Measurements from ENCODE around the gene RGMB. TPM values are rescaled to one million over a fixed set of nuclear protein-coding genes. Genes with fewer than 3 reads are reported as not detected.
A peak's percentile ranks its signal among the peaks of the same experiment; 100 is the strongest.

RGMB gene
- total and polyA plus RNA-seq, 12 donors = 1.7 to 16.6 (median 13.6) TPM

DNA sequence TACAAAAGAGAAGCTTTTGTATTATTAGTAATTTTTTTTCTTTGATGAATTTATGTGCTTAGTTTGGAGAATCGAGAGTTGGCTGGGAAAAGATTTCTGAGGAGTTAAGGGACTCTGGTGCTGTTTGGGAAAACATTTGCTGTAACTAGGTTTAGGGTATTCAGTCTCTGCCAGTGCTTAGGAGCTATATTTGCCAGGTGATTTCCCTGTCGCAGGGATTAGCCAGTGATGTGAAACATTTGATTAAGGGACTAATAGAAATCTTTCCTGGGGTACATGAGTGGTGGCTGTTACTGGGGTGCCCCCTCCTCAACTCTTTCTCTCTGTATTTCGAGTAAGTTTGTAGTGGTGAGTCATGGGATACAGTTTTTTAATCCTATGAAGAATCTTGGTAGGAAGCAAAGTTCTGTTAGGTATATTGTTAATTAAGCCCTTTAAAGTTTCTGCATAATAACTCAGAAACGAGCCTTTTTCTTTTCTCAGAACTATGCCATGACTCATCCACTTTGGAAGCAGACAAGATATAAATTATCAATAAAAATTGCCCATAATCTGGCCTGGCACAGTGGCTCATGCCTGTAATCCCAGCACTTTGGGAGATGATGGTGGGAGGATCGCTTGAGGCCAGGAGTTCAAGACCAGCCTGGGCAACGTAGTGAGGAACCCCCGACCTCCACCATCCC, 18.6 kb downstream of the RGMB start:
- 72 to 73% methylated on average over 7 of the region's 7 CpGs for WGBS, 2 donors
- DNase-seq (no peak), ATAC-seq (no peak)
- TF ChIP-seq, protein P1, sequence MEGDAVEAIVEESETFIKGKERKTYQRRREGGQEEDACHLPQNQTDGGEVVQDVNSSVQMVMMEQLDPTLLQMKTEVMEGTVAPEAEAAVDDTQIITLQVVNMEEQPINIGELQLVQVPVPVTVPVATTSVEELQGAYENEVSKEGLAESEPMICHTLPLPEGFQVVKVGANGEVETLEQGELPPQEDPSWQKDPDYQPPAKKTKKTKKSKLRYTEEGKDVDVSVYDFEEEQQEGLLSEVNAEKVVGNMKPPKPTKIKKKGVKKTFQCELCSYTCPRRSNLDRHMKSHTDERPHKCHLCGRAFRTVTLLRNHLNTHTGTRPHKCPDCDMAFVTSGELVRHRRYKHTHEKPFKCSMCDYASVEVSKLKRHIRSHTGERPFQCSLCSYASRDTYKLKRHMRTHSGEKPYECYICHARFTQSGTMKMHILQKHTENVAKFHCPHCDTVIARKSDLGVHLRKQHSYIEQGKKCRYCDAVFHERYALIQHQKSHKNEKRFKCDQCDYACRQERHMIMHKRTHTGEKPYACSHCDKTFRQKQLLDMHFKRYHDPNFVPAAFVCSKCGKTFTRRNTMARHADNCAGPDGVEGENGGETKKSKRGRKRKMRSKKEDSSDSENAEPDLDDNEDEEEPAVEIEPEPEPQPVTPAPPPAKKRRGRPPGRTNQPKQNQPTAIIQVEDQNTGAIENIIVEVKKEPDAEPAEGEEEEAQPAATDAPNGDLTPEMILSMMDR (IDR thresholded peaks at IDR 0.05) = no peak
- Histone ChIP-seq H3K4me3 (no peak overlapping the region), H3K9me3 (no peaks in the 10 kb centered on the region), H3K27me3 (no peaks in the 10 kb centered on the region), H3K27ac (peak overlapping the region in 3 of 10 donors; percentile 7 to 26 (median 13)), H3K36me3 (peaks cover 0 to 27% (median 0%) of the 10 kb centered on the region in 9 donors), H3K4me1 (peaks cover 6 to 62% (median 24%) of the 10 kb centered on the region in 9 donors)
- intact Hi-C loops (cut with DNase I) = loop anchor here in 2 of 10 donors (10.0 kb wide), 1 partner anchor 1567 kb away; no protein-coding TSS in a partner anchor

- Histone ChIP-seq H3K27me3 (no peaks in the 10 kb centered on the region), H3K9me3 (no peaks in the 10 kb centered on the region), H3K27ac (no peak overlapping the region), H3K36me3 (peaks cover 0 to 17% (median 0%) of the 10 kb centered on the region in 9 donors), H3K4me1 (peaks cover 3 to 51% (median 15%) of the 10 kb centered on the region in 9 donors), H3K4me3 (no peak overlapping the region)
- DNase-seq (no peak), ATAC-seq (no peak)
- intact Hi-C loops (cut with DNase I) = loop anchor here in 2 of 10 donors (10.0 kb wide), 1 partner anchor 1568 kb away; no protein-coding TSS in a partner anchor
- 96 to 98% methylated on average over 14 of the region's 14 CpGs for WGBS, 2 donors
- TF ChIP-seq, protein P1 (IDR thresholded peaks at IDR 0.05) = no peak
These were observed 19.8 kb downstream of the RGMB start for GRCh38 chr5:98793223-98793622.

- Histone ChIP-seq H3K27me3 (no peaks in the 10 kb centered on the region), H3K9me3 (no peaks in the 10 kb centered on the region), H3K27ac (no peak overlapping the region), H3K4me1 (peaks cover 3 to 43% (median 15%) of the 10 kb centered on the region in 9 donors), H3K36me3 (peaks cover 0 to 17% (median 0%) of the 10 kb centered on the region in 9 donors), H3K4me3 (no peak overlapping the region)
- DNase-seq (no peak), ATAC-seq (no peak)
- intact Hi-C loops (cut with DNase I) = loop anchor here in 2 of 10 donors (10.0 kb wide), 1 partner anchor 1569 kb away; no protein-coding TSS in a partner anchor
- TF ChIP-seq, protein P1 (IDR thresholded peaks at IDR 0.05) = no peak
- WGBS, 2 donors = 81 to 92% methylated on average over 7 of the region's 7 CpGs
These were observed 20.5 kb downstream of the RGMB start for GRCh38 chr5:98794001-98794400.

DNA sequence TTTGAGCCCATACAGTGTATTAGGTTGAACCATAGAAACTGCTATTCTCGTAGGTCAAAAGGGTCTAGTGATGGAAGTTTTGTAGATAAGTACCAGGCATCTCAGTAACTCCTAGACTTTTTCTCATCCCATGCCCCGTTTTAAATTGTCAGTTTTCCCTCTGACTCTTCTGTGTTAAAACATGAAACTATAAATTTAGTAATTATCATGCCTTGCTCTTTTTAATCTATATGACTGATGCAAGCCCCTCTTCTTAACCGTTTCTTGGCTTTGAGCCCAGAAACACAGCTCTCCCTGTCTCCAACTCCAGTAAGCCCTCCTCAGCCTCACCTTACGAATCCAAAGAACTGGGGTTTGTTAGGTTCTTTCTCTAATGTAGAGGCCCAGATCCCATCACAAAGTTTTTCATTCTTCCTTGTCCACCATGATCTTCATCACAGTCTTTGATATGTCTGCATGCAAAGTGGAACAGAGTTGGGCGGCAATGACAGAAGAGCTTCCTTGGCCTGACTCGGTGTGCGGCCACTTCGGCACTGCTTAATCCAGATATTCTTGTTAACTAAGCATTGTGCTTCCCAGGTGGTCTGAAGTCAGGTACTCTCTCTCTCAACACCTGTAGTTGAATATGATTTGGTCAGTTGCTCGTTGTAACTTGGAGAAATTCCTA, 21.1 kb downstream of the RGMB start:
- peaks cover 0 to 17% (median 0%) of the 10 kb centered on the region in 9 donors for H3K36me3 ChIP-seq
- no peaks in the 10 kb centered on the region for H3K27me3 ChIP-seq
- no peak overlapping the region for H3K27ac ChIP-seq
- DNase-seq = no peak
- TF ChIP-seq, protein P1 (IDR thresholded peaks at IDR 0.05) = no peak
- no peak overlapping the region for H3K4me3 ChIP-seq
- intact Hi-C loops (cut with DNase I) = loop anchor here in 2 of 10 donors (10.0 kb wide), 1 partner anchor 1570 kb away; no protein-coding TSS in a partner anchor
- H3K4me1 ChIP-seq = peaks cover 3 to 38% (median 15%) of the 10 kb centered on the region in 9 donors
- no peak for ATAC-seq
- H3K9me3 ChIP-seq = no peaks in the 10 kb centered on the region
- 74 to 79% methylated on average over 9 of the region's 9 CpGs for WGBS, 2 donors

Data from heart right ventricle (tissue), 16 donors.